GM18498 (cell line): ENCODE data around the gene PLAAT4.
A peak's percentile ranks its signal among the peaks of the same experiment; 100 is the strongest.
"Not testable (repeated sequence)": the region's sequence is repeated elsewhere in the genome, so short reads cannot be mapped to it uniquely, and the experiment has no call there.

Source experiments
- ATAC-seq: cut with Tn5 transposase; IDR thresholded peaks from one replicate; pipeline ENCODE4 v1.9.1; 2021; ENCODE audit warnings: mild to moderate bottlenecking, moderate library complexity; ENCODE audit not compliant: unreplicated experiment

PLAAT4 gene

DNA sequence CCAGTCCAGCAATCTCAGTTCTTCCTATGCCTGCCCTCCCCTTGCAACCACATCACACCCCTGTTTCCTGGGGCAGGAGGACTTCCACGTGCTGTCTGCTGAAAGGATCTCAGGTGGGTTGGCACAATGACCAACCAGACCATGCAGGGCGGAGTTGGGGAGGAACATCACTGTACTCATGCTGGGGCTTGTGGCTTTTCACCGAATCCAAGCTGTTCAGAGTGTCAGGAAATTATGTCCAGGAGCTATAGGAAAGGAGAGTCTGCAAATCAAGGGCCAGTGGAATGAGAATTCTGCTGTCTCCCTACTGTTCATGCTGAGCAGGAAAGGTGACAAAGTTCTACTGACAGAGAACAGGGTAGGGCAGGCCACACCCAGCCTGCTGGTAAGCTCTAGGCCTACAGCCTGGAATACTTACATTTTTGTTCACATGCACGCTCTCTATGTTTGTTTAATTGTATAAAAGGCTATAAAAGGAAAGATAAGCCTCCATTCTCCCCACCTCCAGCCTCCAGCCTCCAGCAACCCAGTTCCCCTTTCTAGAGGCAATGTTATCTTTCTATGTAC lies 28.3 kb downstream of the PLAAT4 start:
- ATAC-seq = no peak

GRCh38 chr11:63567044-63567840 lies 30.6 kb downstream of the PLAAT4 start:
- peak; percentile 80 for ATAC-seq

DNA sequence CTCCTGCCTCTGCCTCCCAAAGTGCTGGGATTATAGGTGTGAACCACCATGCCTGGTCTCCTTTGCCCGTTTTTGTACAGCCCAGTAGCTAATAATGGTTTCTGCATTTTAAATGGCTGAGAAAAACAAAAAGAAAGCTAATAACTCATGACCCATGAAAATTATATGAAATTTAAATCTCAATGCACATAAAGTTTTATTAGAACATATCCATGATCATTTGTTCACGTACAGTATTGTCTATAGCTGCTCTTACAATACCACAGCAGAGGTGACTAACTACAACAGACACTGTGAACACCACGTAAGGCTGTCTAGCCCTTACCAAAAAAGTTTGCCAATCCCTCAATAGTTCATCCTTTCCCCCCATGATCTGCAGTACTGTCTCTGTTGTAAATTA lies 33.0 kb downstream of the PLAAT4 start:
- ATAC-seq = no peak

DNA sequence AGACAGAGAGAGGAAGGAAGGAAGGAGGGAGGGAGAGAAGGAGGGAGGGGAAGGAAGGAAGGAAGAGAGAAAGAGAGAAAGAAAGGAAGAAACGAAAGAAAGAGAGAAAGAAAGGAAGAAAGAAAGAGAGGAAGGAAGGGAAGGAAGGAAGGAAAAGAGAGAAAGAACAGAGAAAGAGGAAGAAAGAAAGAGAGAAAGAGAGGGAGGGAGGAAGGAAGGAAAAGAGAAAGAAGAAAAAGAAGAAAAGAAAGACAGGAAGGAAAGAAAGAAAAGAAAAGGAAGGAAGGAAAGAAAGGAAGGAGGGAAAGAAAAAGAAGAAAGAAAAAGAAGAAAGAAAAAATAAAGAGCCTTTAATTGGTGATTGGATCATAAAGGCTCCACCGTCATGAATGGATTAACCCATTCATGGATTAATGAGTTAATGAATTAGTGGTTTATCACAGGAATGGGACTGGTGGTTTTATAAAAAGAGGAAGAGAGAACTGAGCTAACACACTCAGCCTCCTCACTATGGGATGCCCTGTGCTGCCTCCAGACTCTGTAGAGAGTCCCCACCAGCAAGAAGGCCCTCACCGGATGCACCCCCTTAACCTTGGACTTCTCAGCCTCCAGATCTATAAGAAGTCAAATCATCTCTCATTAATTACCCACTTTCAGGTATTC lies 35.5 kb downstream of the PLAAT4 start:
- ATAC-seq = peak; percentile 47

- no peak for ATAC-seq
These were observed 37.6 kb downstream of the PLAAT4 start for GRCh38 chr11:63573881-63574855.

- no peak for ATAC-seq
These were observed 38.4 kb downstream of the PLAAT4 start for GRCh38 chr11:63574856-63575602.

- ATAC-seq = not testable (repeated sequence)
These were observed 42.3 kb downstream of the PLAAT4 start for GRCh38 chr11:63578882-63579281.

GRCh38 chr11:63581224-63581623 lies 44.6 kb downstream of the PLAAT4 start:
- ATAC-seq = not testable (repeated sequence)

- ATAC-seq = no peak
These were observed 46.7 kb downstream of the PLAAT4 start for GRCh38 chr11:63583357-63583677.

DNA sequence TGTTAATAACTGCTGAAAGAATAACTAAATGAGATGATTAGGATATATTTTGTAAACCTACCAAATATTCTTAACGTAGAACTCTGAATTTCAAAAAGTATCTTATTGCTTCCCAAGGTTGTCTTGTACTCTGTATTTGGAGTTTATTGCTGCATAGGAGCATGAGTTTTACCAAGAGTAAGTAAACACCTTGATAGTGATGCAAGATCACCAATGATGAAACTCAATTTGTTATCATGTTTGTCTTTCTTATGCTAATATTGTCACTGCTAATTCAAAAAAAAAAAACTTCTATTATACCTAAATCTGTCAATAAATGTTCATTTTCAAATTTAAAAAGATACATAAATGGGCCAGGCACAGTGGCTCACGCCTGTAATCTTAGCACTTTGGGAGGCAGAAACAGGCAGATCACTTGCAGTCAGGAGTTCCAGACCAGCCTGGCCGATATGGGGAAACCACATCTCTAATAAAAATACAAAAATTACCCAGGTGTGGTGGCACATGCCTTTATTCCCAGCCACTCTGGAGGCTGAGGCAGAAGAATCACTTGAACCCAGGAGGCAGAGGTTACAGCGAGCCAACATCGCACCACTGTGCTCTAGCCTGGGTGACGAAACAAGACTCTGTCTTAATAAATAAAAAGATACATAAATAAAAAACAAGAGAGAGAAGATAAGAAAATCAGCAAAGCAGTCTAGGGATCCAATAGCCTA lies 50.0 kb downstream of the PLAAT4 start:
- ATAC-seq = no peak

DNA sequence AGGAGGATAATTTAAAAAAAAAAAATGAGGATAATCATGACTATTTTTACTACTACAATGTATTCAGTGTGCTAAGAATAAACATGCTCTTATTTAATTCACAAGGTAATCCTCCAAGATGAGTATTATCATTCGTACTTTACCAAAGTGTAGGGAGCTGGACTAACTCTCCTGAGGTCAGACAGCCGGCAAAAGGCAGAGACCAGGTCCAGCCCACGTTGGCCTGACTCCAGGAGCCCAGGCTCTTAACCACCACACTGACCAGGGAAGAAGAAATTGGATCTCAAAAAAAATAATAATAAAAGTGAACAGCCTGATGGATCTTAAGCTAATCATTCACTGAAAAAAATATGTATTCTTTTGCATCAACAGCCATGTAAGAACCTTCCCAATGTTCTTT lies 52.4 kb downstream of the PLAAT4 start:
- no peak for ATAC-seq

DNA sequence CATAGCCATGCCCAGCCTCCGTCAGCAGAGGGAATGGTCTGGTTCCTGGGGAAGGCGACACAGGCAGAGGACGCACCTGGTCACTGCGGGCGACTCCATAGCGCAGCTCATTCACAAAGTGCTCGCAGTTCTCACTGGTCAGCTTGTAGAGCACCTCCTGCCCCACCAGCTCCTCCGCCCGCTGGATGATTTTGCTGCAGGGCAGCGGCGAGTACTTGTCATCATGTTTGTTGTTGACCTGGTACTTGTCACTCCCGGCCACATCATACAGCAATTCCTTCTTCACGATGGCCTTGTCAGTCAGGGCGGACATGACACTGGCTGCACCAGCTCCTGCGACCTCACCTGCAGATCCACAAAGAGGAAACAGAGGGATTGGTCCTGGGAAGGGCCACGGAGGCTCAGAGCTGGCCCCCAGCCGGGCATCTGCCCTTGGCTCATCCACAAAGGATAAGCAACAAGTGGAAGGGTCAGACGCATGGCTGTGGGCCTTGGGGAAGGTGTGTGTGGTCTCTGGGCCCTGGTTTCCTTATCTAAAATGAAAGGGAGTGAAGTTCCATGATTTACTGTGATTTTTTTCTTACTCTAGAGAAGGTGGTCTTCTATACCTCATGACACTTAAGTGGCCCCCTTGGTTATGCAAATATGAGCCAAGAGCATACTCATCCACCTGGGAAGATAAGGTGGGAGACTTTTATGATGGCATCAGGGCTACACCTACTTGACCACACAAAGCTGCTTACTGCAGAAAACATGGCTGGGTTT lies 53.6 kb downstream of the PLAAT4 start:
- ATAC-seq = no peak

GRCh38 chr11:63592975-63593395 lies 56.4 kb downstream of the PLAAT4 start:
- no peak for ATAC-seq

GRCh38 chr11:63595296-63595695 lies 58.7 kb downstream of the PLAAT4 start:
- no peak for ATAC-seq
